Stimulated activated CD4-positive, alpha-beta T cell treated with anti-CD3 and anti-CD28 coated beads, Interleukin-12 subunit alpha, Interleukin-12 subunit beta, amount 100 ng/mL, for 24 hours (primary cell): Measurements from ENCODE around the gene CTTNBP2NL.

Experiments
- DNase-seq, 2 experiments: peaks; one replicate each; pipeline ENCODE4 v3.0.0-alpha.2; 2020; ENCODE audit warnings: low read depth in 2 of 2

The CTTNBP2NL gene

GRCh38 chr1:112507336-112507735 lies 111.3 kb downstream of the CTTNBP2NL start:
- DNase-seq: no peak

- DNase-seq: no peak
Observed at GRCh38 chr1:112507921-112508277, 111.9 kb downstream of the CTTNBP2NL start.

GRCh38 chr1:112508278-112509004 lies 112.4 kb downstream of the CTTNBP2NL start, which contains the start of gene WNT2B:
Gene WNT2B (plus strand): TSS chr1:112508965. CDS start chr1:112509263, 298 bp downstream.
- peak in 1 of 2 experiments; percentile 35 for DNase-seq

GRCh38 chr1:112509005-112509659 lies 113.1 kb downstream of the CTTNBP2NL start:
- DNase-seq: no peak

- DNase-seq: no peak
Observed at GRCh38 chr1:112509660-112510178, 113.7 kb downstream of the CTTNBP2NL start.

GRCh38 chr1:112510340-112510739 lies 114.3 kb downstream of the CTTNBP2NL start:
- no peak for DNase-seq
